ENCODE measurements around the gene LRRC8E.
A peak's percentile ranks its signal among the peaks of the same experiment; 100 is the strongest.
"Not testable (repeated sequence)": the region's sequence is repeated elsewhere in the genome, so short reads cannot be mapped to it uniquely, and the experiment has no call there.

LRRC8E gene

DNA sequence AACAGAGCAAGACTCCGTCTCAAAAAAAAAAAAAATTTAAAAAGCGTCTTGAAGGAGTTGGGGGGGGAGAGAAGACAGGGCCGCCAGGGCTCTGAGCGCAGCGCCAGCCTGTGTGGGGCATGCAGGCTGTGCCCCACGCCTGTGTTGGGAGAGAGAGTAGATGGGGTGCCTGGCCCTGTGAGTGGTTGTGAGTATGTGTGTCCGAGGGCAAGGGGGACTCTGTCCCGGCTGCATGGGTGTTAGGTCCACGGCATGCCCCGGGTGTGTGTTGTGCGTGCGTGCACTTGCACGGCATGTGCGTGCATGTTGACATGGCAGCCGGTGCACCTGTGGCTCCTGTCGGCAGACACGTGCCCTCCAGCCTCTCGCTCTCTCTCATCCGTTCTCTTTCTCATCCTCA lies 18.8 kb downstream of the LRRC8E start:
- no peak for DNase-seq

DNA sequence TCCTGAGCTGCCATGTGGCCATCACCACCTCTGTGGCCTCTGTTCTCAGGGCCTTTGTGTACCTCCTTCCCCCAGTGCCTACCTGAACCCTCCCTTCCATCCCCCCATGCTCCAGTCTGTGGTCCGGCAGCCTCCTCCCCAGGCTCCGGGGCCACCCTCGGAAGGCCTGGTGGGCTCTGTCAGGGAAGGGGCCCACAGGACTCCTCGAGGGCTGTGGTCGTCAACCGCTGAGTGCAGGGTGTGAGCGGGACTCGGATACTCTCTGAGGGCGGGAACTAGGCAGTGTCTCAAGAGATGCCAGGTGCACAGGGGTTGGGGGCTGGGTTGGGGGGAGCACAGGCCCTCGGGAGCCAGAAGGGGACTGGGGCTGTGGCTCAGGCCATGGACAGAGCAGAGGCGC lies 19.2 kb downstream of the LRRC8E start:
- no peak for DNase-seq

- DNase-seq = no peak
Measured at GRCh38 chr19:7908078-7908699, 19.9 kb downstream of the LRRC8E start.

DNA sequence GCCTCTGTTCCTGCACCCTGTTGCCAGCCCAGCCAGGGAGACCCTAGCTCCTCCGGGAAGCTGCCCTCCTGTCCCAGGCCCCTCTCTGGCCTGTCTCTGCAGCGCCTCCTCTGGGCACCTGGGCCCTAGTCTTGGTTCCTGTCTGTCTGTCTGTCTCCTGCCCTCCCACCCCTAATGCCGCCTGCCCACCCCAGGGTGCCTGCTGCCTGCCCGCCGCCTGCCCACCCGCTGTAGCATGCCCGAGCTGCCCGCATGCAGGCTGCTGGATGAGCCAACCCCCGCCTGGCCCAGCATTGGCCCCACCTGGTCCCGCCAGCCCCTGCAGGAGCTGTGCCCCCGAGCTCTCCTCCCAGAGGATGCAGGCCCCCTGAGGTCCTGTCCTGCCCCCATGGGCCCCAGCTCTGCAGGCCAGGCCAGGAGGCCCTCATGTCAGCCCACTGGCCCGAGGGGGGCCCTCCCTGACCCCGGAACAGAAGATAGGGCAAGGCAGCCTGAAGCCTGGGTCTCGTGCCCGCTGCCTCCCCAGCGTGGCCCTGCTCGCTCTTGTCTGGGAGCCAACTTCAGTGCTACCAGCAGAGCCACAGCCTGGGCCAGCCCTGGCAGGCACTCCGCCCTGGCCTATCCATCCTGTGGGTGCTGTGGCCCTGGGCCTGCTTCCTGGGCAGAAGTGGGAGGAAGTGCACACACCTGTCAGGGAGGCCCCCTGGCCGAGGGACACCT lies 20.6 kb downstream of the LRRC8E start:
- DNase-seq = no peak

DNA sequence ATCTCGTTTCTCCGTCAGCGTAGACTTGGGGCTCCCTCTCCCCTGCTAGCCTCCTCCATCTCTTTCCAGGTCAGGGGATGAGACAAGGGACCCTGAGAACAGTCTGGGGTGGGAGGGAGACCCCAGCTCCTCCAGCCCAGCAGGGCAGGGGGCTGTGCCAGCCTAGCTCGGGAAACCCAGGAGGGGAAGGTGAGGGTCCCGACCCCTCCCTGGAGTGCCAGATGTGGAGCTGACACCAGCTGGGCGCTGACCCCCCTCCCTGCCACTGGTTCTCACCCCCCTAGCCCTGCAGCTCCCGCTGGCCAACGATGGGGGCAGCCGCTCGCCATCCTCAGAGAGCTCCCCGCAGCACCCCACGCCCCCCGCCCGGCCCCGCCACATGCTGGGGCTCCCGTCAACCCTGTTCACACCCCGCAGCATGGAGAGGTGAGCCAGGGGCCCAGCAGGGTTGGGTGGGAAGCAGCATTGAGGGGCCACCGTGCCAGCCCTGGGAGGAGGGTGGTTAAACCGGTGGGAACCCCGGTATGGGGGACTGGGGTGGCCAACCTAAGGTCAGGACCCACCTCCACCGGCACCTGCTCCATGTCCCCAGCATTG lies 21.3 kb downstream of the LRRC8E start:
- DNase-seq = no peak

- no peak for DNase-seq
Measured at GRCh38 chr19:7910321-7911161, 22.2 kb downstream of the LRRC8E start.

DNA sequence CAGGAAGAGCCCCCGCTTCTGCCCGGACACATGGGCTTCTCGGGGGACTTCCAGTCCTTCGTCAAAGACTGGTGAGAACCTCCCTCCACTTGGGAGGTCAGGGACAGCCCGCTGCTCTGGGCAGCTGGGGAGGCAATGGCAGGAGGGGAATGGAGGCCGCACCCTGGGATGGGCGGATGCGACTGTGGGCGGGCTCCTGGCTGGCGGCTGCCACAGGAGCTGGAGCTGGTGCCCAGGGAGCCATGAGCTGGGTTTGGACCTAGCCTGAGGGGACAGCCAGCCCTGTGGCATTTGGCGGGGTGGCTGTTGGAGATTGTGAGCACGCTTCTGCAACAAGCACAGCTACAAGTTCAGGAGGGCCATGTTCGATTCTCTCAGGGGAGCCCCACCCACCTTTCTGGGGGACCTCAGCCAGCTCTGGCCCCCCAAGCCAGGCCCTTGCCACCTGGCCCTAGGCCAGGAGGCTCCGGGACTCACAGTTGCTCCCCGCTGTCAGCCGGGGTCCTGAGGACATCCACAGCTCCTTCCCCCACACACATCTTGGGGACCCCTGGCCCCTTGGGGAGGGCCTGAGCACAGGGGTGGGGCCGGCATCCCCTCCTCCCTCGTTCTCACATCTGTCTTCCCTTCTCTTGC lies 23.3 kb downstream of the LRRC8E start:
- DNase-seq = no peak

GRCh38 chr19:7912144-7912696 lies 23.9 kb downstream of the LRRC8E start:
- DNase-seq = no peak

DNA sequence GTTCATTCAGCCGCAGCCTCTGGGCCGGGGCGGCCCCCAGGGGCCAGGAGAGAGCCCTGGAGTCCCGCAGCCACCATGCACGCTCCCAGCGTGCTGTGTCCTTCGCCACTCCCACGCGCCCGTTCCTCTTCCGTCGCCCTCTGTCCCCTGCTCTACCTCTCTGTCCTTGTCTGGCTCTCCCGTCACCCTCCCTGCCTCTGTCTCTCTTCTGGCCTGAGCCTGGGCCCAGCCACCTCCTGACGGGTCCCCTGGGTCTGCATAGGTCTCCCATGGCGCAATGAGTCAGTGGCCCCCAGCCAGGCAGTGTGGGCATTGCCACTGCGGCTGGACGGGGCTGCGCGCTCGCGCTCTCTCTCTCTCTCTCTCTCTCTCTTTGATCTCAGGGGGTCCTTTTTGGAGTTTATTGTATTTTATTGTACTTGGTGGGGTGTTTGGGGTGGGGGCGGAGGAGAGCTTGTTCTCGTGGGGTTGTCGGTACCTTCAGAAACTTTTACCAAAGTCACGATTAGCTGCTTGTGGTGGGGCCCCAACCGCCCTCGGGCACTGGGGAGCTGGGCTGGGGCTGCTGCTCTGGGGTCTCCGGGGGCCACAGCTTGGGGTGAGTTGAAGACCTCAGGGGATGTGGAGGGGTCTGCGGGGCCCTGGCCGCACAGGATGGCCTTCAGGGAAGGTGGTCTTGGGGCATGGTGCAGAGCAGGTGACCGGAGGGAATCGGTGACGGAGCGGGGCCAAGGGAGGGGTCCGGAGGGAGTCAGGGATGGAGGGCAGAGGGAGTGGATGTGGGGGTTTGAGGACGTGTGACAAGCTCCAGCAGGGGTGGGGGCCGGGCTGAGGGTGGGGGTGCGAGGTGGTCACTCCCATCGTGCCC lies 24.6 kb downstream of the LRRC8E start:
- DNase-seq = no peak

- DNase-seq = no peak
Measured at GRCh38 chr19:7913652-7914051, 25.3 kb downstream of the LRRC8E start.

DNA sequence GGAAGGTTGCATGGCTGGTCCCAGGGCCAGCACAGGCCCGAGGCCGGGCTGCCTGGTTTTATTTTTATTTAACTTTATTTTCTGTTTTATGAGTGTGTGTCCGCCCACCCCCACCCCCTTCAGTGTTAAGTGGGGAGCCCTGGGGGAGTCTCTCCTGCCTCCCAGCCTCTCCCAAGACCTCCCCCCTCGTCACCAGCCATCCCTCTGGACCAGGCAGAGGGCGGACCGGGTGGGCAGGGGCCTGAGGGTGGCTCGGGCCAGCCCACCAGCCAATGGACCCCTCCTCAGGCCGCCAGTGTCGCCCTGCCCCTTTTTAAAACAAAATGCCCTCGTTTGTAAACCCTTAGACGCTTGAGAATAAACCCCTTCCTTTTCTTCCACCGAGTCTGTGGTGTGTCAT lies 25.8 kb downstream of the LRRC8E start:
- no peak for DNase-seq

- no peak for DNase-seq
Measured at GRCh38 chr19:7914598-7915045, 26.3 kb downstream of the LRRC8E start, which contains the start of gene TGFBR3L. Gene TGFBR3L, plus strand, starts transcription at chr19:7914830.

DNA sequence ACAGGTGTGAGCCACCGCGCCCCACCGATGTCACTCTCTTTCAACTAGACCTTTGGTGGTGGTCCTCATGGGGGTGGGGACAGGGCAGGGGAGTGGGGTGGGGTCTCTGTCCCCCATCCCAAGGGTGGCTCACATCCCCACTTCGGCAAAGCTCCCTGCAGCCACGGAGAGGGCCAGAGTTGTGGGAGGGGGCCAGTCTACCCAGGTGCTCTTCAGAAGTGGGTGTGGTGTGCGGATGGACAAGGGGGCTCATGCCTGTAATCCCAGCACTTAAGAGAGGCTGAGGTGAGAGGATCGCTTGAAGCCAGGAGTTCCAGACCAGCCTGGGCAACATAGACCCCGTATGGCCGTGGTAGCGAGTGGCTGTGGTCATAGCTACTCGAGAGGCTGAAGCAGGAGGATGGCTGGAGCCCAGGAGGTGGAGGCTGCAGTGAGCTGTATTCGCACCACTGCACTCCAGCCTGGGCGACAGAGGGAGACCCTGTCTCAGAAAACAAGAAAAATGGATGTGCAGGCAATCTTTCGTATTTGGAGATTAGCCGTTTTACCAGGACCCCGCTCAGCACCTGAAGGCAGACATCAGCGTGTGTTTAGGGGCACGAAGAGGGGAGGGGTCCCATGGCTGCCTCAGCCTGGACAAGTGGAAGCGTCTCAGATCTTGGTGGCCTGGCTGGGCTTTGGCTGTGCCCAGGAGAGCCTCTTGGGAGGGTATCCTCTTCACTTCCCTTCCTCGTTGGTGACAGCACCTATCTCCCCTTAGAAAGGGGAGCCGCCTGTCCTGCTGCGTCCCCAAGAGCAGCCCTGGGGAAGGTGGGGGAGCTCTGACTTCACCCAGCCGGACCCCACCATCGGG lies 27.2 kb downstream of the LRRC8E start:
- no peak for DNase-seq

- DNase-seq = peak in 12 of 58 donors; percentile 8 to 51 (median 30)
Measured at GRCh38 chr19:7916103-7916954, 28.0 kb downstream of the LRRC8E start.

GRCh38 chr19:7916955-7917266 lies 28.6 kb downstream of the LRRC8E start:
- DNase-seq = peak in 1 of 58 donors; percentile 51

DNA sequence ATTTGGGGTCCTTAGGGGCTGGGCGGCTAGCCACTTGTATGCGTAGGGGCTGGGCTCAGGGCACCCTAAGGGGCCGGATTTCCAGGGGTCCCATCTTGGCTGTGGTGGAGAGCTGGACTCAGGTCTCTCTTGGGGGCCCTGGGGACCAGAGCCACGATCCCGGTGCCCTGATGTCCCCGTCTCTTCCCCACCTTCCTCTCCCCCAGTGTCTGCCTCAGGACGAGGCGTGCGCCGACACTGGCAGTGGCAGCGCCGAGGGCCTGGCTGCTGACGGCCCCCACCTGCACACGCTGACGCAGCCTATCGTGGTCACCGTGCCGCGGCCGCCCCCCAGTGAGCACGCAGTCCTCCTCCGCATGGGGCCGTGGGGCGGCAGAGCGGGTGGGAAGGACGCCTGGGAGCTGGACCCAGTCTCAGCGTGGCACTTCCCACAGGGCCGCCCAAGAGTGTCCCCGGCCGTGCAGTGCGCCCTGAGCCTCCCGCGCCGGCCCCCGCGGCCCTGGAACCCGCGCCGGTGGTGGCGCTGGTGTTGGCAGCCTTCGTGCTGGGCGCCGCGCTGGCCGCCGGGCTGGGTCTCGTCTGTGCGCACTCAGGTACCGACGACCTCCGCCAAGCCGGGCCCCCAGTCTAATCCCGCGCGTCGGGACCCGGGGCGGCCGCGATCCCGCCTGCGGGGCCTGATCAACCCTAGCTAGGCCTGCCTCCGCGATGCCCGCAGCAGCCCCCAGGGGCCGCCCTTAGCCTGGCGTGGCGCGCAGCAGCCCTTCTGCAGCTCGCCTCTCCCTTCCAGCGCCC lies 29.2 kb downstream of the LRRC8E start:
- DNase-seq = peak in 27 of 58 donors; percentile 14 to 74 (median 35)

GRCh38 chr19:7918062-7918614 lies 29.8 kb downstream of the LRRC8E start:
- not testable (repeated sequence) for DNase-seq
